Measurements from ENCODE around the gene PXMP2.

DNA sequence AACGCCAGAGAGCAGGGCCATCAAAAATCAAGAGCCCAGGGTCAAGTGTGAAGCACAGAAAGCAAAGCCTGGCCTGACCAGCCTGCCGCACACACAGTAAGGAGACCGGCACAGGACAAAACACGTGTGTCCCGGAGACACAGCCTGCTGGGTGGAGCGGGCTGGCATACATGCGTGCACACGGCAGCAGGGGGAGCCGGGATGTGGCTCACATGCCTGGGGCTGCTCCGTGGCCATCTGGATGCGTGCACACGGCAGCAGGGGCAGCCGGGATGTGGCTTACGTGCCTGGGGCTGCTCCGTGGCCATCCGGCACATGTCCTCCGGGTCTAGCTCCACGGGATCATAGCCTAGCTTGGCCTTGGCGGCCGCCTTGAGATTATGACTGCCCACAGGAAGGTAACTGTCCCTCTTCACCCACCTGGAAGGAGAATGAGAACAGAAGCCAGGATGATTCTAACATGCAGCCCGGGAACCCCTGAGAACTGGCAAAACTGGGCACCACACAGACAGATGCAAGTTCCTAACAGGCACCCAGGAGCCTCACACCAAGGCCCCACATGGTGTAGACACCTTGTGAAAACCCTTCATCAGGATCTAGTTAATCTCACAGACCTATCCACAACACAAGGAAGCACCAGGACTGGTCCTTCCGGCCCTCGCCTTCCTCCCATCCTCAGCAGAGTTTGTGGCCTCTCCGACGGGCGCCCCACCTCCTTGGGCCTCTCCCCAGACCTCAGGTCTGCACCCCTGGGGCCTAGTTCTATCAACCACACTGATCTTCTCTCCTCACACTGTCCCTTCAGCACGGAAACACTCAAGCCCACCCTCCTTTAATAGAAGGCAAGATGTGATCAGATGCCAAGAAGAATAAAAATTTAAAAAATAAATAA lies 13.9 kb upstream of the PXMP2 start:
- TF ChIP-seq EZH2phosphoT487 (conservative IDR thresholded peaks at IDR 0.05; ENCODE audit: low read length) = no peak
- TF ChIP-seq, protein P1, sequence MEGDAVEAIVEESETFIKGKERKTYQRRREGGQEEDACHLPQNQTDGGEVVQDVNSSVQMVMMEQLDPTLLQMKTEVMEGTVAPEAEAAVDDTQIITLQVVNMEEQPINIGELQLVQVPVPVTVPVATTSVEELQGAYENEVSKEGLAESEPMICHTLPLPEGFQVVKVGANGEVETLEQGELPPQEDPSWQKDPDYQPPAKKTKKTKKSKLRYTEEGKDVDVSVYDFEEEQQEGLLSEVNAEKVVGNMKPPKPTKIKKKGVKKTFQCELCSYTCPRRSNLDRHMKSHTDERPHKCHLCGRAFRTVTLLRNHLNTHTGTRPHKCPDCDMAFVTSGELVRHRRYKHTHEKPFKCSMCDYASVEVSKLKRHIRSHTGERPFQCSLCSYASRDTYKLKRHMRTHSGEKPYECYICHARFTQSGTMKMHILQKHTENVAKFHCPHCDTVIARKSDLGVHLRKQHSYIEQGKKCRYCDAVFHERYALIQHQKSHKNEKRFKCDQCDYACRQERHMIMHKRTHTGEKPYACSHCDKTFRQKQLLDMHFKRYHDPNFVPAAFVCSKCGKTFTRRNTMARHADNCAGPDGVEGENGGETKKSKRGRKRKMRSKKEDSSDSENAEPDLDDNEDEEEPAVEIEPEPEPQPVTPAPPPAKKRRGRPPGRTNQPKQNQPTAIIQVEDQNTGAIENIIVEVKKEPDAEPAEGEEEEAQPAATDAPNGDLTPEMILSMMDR (IDR thresholded peaks at IDR 0.05; ENCODE audit: insufficient read depth, low read length, poor library complexity, severe bottlenecking) = no peak

Measured in SU-DHL-6 (cell line).